NCI-H1694 treated with DMSO at 0.1 percent for 48 hours (cell line): ENCODE data around the gene IL9R.
"Not testable (repeated sequence)": the region's sequence is repeated elsewhere in the genome, so short reads cannot be mapped to it uniquely, and the experiment has no call there.

Experiments
- DNase-seq: peaks from one replicate; lab custom pipeline; 2025; lab: John Stamatoyannopoulos, UW

IL9R gene

GRCh38 chrX:156030474-156030873, 33.0 kb downstream of the IL9R start:
- not testable (repeated sequence) for DNase-seq
